HL-60/S4 treated with phorbol 12-myristate 13-acetate at 8.2 ng/mL for 4 days and 3 days (cell line): ENCODE measurements around the gene PTPRM.

Experiments
- in situ Hi-C: fragments of 300-500 bp; cut with MboI; formaldehyde crosslinking; loops from 2 replicates; pipeline ENCODE4 v1.15.0; 2022; ENCODE audit warnings: low sequenced_read_pairs

The PTPRM gene

DNA sequence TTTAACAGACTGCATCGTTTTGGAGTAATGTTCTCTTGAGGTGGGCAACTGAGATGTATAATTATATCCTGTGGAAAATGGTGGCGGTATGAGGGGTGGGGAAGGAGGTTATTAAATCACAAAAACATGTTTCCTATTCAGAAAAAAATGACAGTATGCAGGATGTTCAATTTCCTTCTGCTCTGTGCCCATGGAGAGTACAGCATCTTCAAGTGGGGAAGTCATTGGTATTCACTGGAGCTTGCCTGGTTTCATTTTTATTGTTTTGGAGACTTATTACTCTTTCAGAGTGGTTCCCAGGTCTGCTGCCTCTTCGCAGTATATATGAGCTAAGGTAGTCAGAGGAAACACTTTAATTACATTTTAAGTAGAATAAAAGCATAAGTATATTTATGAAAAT lies 723.3 kb downstream of the PTPRM start:
- in situ Hi-C loops: no loop called here

DNA sequence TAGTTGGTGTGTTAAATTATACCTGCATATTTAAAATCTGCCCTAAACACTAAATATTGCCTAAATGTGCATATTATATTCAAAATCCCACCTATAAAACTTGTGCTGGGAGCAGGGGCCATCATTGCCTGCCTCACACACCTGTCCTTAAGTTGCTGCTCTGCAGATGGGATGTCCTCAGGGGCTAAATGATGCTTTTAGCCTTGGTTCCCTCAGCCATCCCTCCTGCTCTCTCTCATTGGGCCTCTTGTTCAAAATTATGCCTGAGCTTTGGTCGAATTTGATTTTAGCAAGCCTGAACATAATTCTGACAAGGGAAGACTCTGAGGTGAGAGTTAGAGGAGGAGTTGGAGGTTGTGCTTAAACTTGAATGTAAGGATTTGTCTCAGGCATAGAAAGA lies 723.8 kb downstream of the PTPRM start:
- in situ Hi-C loops: no loop called here

DNA sequence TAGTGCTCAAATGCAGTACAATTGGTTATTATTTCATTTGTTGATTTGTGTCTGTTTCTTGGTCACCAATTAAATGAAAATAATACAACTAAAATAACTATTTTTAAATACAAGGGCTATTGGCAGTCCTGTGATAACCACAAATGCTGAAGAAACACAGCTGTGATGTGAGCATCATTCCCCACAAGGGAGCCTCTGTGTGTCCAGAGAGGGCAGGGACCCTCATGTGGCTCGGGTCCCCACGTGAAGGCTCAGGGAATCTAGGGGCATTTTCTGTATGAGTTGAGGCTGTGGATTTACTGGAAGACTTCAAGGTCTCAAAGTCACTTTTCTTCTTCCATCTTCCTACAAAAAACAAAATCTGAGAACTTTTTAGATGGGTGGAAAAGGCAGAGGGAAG lies 726.1 kb downstream of the PTPRM start:
- in situ Hi-C loops: no loop called here

DNA sequence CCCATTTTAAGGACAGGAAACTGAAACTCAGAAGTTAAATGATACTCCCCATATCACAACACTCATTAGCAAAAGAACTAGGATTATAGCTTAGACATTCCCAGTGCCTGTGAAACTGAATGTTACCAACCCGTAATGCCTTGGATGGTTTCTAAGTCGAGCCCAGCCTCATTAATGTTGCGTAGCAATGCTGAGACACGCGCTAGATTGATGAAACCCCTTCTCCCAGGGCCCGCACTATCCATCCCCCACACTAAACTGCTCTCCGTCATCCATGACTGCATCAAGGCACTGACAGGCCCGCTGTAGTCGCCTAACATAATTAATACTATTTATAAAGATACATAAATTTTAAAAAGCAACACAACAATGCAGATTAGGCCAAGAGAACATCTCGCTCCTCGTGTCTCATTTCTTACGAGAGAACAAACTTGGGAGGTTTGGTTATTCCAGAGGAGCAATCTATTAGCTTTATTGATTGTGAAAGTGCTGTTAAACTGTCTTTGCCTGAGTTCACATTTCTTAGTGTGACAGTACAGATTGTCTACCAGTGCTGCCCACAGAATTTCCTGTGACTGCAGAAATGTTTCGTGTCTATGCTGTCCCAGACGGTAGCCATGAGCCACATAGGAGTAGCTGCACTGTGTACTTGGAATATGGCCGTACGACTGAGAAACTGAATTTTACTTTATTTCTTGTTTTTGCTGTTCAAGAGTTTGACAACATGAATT lies 729.9 kb downstream of the PTPRM start:
- in situ Hi-C loops: no loop called here

DNA sequence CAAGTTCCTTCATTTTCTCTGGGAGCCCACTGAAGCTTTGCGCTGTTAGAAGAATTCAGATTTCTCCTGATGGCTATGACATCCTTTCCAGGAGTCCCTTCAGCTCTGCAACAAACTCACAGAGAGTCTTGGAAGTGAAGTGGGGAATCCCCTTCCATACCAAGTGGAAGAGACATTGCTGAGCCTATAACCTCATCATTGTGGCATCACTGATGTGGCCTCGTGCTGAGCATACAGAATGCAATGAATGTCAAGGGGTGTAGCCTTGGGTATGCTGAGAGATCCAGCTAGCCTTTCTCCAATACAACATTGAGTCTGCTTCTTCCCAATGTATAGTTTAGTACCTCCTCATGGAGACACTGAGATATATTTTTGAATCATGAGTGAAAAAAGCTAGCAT lies 731.1 kb downstream of the PTPRM start:
- in situ Hi-C loops: no loop called here

DNA sequence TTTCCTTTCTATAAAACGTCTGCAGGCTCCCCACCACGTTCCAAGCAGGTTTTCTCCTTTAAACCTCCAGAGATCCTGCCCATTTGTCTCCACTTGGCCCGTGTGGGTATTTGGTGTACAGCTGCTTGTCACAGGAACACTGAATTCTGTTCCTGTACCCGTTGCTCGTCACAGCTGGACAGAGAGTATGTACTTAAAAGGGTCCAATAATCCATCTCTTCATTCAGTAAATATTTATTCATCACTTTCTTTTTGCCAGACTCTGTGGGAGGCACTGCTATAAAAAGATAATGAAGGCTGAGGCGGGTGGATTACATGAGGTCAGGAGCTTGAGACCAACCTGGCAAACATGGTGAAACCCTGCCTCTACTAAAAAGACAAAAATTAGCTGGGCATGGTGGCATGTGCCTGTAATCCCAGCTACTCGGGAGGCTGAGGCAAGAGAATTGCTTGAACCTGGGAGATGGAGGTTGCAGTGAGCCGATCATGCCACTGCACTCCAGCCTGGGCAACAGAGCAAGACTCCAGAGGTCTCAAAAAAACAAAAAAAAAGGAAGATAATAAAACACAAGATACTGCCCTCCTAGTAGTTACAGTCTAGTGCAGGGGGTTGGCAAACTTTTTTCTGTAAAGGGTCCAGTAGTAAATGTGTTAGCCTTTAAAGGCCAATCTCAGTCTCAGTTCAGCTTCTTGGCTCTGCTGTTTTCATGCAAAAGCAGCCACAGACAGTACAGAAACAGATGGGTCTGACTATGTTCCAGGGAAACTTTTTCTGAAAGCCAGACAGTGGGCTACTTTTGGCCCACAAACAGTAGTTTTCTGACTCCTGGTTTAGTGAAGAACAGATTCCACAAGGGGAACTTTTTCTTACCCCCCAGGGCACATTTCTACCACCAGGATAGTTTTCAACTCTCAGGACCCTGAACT lies 732.2 kb downstream of the PTPRM start:
- in situ Hi-C loops: no loop called here

DNA sequence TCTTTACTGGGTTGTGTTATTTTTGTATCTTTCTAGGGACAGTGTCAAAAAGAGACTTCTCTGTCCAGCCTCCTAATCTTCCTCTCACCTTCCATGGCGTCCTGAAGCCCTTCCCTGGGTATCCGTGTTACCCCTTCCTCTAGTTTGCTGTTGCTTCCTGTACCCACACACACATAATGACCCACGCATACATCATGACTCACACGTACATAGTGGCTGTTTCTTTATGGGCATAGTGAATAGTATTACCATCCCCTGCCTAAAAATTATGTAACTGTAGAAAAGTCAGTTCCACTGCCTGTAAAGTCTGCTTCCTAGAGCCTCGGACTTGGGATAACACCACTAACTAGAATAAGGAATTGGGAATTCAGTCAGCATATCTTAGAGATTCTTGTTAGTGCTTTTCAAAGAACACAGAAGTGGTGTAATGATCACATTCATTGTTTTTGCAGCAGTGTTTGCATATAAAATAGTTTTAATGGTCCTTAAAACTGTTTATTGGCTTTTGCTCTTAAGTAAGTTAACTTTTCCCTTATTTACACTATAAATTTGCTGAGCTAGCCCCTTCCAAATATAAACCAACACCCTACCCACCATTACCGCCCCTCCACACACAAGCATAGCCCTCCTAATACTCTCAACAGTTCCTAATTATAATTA lies 733.8 kb downstream of the PTPRM start:
- in situ Hi-C loops: no loop called here

DNA sequence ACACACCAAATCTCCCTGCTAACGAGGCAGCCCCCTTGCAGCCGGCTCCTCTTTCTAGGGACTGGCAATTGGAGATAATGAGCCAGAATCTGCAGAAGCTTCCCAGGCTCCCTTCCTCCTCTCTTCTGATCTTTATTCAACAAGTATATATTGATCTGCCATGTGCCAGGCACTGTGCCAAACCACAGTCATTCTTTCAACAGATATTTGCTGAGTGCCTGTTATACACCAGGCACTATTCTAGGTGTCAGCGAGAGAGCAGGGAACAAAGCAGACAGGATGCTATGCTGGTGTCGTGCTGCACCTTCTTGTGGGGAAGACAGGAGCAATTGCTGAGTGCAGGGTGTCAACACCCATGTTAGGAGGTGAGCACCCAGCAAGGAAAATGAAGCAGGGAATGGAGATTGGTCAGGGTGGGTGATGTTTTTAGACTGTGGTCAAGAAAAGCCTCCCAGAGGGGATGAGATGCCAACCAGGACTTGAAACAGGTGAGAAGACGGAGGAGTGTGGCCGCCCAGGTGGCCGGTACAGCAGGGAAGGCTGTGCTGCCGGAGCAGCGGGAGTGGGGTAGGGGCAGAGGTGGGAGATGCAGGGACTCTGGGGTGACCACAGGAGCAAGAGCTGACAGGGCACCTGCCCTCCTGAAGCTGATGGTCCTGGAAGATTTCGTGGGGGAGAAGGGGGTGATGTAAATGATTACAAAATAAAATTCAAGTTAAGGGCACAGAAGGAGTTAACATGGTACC lies 734.5 kb downstream of the PTPRM start:
- in situ Hi-C loops: no loop called here

DNA sequence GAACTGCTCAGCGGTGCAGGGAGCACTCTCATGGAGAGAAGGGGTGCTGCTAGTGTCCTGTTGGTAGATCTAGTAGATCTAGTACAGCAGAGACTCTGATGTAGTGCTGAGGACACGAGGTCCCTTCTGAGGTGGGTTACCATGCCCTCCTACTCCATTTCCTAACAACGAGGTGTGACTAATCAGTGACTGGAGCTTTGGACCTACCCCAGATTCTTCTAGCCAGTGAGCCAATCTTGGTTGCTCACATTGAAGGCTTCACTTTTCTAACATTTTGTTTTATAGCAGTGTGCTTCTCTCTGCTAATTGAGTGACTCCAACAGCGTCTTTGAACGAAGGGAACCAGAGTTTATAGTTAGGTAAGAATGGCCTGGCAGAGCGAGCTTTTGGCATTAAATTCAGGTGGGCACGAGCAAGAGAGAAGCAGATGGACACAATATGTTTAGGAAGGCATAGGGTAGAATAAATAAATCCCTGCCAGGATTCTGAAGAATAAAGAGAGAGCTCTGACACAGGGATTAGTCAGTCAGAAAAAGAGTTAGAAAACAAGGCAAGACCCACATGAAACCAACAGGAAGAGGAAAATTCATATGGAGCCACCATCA lies 736.1 kb downstream of the PTPRM start:
- in situ Hi-C loops: no loop called here

DNA sequence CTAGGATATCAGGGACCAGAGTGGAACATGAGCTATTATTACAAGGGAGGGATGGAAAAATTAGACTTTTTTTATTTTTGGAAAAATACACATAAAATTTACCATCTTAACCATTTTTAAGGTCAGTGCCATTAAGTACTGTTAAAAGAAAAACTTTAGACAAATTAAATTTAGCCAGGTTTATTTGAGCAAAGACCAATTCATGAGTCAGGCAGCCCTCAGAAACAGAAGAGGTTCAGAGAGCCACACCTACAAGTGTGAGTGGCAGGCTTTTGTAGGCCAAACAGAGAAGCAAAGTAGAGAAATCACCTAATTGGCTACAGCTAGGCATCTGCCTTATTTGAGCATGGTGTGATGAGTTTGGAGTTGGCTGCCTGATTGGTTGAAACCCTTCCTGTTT lies 740.8 kb downstream of the PTPRM start:
- in situ Hi-C loops: no loop called here

DNA sequence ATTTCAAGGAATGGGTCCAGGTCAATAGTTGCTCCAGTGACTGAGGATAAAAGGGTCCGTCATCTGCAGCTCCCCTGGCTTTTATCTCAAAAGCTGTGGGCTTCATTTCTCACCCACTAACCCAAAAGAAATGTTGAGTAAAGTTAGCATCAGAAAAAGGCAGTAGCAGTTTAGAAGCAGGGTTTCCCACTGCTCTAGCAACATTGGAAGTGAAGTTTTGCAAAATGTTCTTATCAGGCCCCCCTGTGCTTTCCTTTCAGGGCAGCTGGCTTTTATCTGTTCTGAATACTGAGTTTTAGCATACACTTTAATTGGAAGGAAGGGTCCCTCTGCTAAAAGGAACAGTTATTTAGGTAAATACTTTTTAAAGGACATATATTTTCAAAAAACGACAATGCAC lies 745.9 kb downstream of the PTPRM start:
- in situ Hi-C loops: no loop called here

DNA sequence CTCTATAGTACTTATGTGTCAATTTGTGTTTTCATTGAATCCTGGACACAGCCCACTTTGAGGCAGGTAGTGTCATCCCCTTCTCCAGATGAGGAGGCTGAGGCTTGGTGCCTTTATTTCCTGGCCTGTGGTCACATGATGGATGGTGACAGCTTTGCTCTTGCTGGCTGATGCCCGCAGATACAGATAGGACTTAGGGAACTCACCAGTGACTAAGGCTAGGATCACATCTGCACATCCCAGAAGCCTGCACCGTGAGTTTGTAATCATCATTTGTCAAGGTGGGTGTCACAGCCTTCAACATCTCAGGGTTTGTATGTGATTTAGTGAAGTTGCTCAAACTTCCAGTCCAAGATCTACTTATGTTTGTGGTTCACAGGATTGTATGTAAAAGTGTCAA lies 747.0 kb downstream of the PTPRM start:
- in situ Hi-C loops: no loop called here

DNA sequence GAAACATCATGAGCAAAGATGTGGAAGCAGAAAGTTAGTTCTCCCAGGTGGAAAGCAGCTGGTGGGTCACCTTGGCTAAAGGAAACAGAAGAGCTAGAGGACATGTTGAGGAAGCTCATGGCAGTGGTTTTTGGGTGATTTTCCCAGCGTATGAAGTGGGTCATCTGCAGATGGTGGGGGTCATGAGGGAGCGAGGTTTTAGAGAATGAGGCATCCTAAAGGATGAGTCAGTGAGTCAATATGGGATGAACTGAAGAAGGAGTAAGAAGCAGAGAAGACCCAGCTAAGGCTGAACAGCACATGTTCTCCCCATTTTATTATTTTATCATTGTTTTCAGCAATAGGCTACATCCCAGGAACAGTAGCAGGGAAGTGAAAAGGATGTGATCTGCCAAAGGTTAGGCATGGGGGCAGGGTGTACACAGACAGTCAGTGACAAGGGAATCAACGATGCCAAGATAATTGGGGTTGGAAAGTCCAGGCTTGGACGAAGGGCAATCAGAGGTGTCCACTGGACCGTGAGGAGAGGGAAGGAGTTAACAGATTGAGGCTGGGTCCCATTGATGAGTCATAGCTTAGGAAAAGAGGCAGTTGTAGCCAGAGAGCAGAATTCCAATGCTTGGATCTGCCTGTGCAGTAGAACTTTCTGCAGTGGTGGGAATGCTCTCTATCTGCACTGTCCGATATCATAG lies 752.8 kb downstream of the PTPRM start:
- in situ Hi-C loops: no loop called here

DNA sequence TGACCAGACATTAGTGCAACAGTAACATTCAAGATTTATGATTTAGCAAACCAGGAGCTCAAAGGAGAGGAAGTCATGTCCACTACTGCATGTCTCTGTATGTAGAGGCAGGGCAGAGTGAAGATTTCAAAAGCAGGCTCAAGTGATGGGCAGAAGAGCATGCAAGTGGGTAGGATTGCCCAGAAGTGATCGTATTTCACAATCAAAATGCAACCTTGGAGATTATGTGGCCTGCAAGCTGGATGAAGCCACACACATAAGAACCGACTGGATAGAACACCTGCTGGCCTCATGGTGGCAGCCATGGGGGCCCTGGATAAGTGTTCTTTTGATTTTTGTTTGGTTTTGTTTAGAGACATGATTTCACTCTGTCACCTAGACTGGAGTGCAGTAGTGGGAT lies 755.4 kb downstream of the PTPRM start:
- in situ Hi-C loops: no loop called here

DNA sequence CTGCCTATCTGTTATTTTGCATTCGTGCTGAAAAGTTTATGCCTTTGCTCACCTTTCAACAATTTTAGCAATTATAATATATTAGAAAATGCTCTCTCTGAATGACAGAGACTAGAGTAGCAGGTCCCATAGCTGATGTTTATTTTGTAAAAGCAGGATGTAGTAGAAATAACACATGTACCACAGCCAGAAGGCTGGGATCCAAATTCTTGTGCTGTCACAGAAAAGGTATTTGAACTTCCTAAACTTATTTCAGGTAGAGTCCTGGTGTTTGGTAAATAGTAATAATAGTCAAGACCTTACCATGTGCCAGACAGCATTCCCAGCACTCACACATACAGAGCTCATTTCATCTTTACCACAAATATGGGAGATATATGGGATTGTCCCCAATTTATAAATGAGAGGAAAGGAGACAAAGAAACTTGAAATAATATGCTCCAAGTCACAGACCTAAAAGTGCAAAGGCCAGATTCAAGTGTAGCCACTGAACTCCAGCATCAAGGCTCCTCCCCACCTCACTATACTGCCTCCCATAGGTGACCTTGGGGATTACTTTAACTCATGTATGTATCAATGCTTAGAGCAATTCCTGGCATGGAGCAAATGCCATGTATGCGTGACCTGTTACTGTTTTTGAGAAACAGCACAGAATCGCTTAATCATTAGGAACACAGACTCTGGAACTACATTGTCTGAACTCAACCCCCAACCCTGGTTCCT lies 757.4 kb downstream of the PTPRM start:
- in situ Hi-C loops: no loop called here

DNA sequence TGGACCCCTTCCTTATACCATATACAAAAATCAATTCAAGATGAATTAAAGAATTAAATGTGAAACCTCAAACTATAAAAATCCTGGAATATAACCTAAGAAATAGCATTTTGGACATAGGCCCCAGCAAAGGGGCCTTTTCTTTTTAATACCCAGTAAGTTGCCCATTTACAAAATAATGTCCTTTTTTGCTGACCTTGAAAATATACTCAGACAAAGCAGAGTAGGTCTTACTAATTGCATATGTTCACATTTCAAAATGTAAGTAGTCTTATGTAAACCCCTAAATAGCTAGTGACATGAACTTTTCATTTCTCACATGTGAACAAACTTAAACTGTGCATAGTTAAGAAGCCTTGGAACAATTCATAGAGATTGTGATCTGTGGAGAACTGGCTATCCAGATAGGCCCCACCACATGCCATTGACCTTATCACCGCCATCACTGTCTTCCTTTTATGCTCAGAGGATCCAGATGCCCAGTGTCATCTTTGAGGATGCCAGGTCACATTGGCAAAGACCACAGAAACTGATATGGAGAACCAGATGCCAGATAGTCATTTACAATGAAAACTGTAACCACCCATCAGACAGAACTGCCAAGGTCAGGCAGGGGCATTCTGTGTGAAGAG lies 759.8 kb downstream of the PTPRM start:
- in situ Hi-C loops: no loop called here

DNA sequence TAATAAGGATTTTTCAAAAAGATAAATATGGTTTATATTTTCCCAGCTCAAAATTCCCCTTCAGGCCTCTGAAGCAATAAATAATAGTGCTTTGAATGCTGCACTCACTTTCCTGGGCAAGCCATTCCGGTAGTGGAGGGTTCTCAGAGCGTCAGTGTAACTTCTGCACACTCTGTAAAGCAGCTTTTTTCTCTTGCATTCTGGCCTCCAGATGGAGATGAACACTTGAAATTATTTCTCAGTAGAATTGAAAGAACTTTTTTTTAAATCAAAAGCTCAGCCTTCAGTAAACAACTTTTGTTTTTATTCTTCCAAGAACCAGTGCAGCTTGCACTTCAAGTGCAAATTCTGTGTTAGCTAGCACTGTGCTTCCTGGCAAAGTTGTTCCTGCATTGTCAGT lies 761.0 kb downstream of the PTPRM start:
- in situ Hi-C loops: no loop called here

DNA sequence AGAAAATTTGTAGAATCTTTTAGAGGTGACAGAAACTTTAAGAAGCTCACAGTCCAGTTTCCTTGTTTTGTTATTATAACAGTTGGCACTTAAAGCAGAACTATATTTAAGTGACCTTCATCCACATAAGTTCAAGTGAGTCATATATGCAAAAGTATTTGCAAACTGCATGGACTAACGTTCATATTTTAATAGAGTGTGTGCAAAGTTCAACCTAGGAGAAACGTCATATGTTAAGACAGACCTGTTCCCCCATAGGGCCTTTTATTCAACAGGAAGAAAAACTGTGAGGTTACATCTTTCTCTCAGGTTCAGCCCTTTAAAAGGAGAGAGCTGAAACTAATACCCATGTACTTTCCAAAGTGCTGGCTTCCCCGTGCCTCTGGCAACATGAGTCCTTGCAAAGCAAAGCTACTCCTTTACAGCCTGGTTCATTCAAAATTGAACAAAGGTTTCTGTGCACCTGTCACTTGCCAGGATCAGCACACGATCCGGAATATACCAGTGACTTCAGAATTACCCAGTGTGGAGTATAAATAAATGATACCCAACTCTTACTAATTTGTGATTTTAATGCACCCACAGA lies 762.2 kb downstream of the PTPRM start:
- in situ Hi-C loops: no loop called here

DNA sequence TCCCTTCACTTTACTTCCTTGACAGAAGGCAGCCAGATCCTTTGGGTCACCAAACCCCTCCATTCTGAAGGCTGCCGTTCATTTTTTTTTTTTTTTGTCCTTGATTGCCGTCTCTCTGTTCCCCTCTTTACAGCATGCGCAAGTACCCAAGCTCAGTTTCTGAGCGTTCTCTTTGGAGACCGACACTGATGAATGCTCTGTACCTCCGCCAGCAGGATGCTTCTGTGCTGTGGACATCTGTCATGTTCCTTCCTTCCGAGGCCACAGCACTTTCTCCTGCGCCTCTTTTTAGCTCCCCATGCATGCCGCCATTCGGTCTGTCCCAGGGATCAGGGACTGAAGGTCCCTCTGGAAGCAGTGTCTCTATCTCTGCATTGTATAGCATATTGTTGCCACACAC lies 763.5 kb downstream of the PTPRM start:
- in situ Hi-C loops: no loop called here
